Panc1 (cell line): ENCODE data around the gene COL9A2. TPM values are rescaled to one million over a fixed set of nuclear protein-coding genes. Genes with fewer than 3 reads are reported as not detected.

Experiments used
- ATAC-seq: fragments of 200-7000 bp; cut with Tn5 transposase; 2 replicates; pipeline ENCODE4 v1.9.1; 2020; ENCODE audit warnings: mild to moderate bottlenecking, moderate library complexity
- BruUV-seq: library from RNA; stranded (reverse); fragments of 400-500 nt; replicated peaks from 2 replicates; lab custom pipeline; 2021; lab: Mats Ljungman, UMichigan
- CTCF ChIA-PET: fragments of 300-600 bp; sonication (Branson Sonifier 250); formaldehyde crosslinking; loops from one replicate; lab custom pipeline; 2022; ENCODE audit warnings: antibody characterized with exemption; lab: Charles Lee
- POLR2A ChIA-PET: fragments of 300-600 bp; sonication (Branson Sonifier 250); formaldehyde crosslinking; loops from one replicate; lab custom pipeline; 2022; ENCODE audit warnings: antibody characterized with exemption; lab: Charles Lee
- DNase-seq: peaks from one replicate; pipeline ENCODE4 v3.0.0-alpha.2; 2010; ENCODE audit warnings: low read depth, low spot score
- H3K27ac ChIP-seq: 2 replicates; pipeline ENCODE4 v1.5.1; 2011; ENCODE audit warnings: mild to moderate bottlenecking, low read length, inconsistent platforms
- H3K27me3 ChIP-seq: fragments of 200-500 bp; sonication (Bioruptor generic); 2 replicates; pipeline ENCODE4 v1.6.0; 2014; ENCODE audit warnings: low read length, inconsistent platforms; ENCODE audit not compliant: control insufficient read depth, insufficient read depth
- H3K36me3 ChIP-seq: fragments of 200-500 bp; sonication (Bioruptor generic); 2 replicates; pipeline ENCODE4 v1.5.1; 2014; ENCODE audit warnings: inconsistent platforms, mild to moderate bottlenecking, low read length, moderate library complexity; ENCODE audit not compliant: control insufficient read depth, insufficient read depth
- H3K4me1 ChIP-seq: 2 replicates; pipeline ENCODE4 v1.5.1; 2011; ENCODE audit warnings: inconsistent platforms, mild to moderate bottlenecking, low read length, moderate library complexity; ENCODE audit not compliant: control insufficient read depth, insufficient read depth
- H3K4me3 ChIP-seq, 2 experiments: 2 replicates each; pipeline ENCODE4 v1.5.1; 2011 to 2012; ENCODE audit warnings: low read depth in 2 of 2, low read length in 2 of 2, mild to moderate bottlenecking in 2 of 2, inconsistent platforms in 1 of 2, moderate library complexity in 1 of 2
- H3K9me3 ChIP-seq: fragments of 200-500 bp; sonication (Bioruptor generic); 2 replicates; pipeline ENCODE4 v1.5.1; 2014; ENCODE audit warnings: low read depth, mild to moderate bottlenecking, inconsistent platforms, low read length, moderate library complexity; ENCODE audit not compliant: control insufficient read depth, insufficient read depth
- CTCF ChIP-seq: fragments of 450-650 bp; IDR thresholded peaks from 2 replicates; pipeline ENCODE4 v1.5.1; 2017; ENCODE audit warnings: mild to moderate bottlenecking
- POLR2AphosphoS5 ChIP-seq: IDR thresholded peaks from 2 replicates; pipeline ENCODE4 v1.6.1; 2012; ENCODE audit warnings: mild to moderate bottlenecking, low read depth, low read length, moderate library complexity
- SIN3A ChIP-seq: IDR thresholded peaks from 2 replicates; pipeline ENCODE4 v1.6.1; 2012; ENCODE audit warnings: low read depth, mild to moderate bottlenecking, low read length, moderate library complexity, borderline replicate concordance; ENCODE audit not compliant: insufficient read depth
- TCF7L2 ChIP-seq: IDR thresholded peaks from 2 replicates; pipeline ENCODE4 v1.6.1; 2011; ENCODE audit warnings: mild to moderate bottlenecking, low read depth, low read length, inconsistent platforms
- in situ Hi-C: cut with HindIII; loops from 2 replicates; pipeline ENCODE4 v1.10.0; 2016; ENCODE audit warnings: low sequenced_read_pairs, low pct_unique_long_range_greater_than_20kb
- intact Hi-C: fragments of 100-400 bp; cut with micrococcal nuclease; formaldehyde crosslinking; loops from one replicate; pipeline ENCODE4 v1.10.0; 2022; ENCODE audit not compliant: unreplicated experiment
- total RNA-seq: library from RNA; stranded (reverse); gene quantifications from one replicate; pipeline ENCODE4 v1.2.1, GENCODE V29; 2021; ENCODE audit not compliant: unreplicated experiment
- TF ChIP-seq, protein P1 (sequence below), 2 experiments: IDR thresholded peaks; 2 replicates each; pipeline ENCODE4 v1.6.1; 2011 to 2012; ENCODE audit warnings: low read depth in 2 of 2, control low read depth in 1 of 2, low read length in 1 of 2, mild to moderate bottlenecking in 1 of 2, moderate library complexity in 1 of 2; ENCODE audit not compliant: insufficient read depth in 1 of 2

COL9A2 gene
- total RNA-seq, 1 experiment from 2014 or later = 2.9 TPM

DNA sequence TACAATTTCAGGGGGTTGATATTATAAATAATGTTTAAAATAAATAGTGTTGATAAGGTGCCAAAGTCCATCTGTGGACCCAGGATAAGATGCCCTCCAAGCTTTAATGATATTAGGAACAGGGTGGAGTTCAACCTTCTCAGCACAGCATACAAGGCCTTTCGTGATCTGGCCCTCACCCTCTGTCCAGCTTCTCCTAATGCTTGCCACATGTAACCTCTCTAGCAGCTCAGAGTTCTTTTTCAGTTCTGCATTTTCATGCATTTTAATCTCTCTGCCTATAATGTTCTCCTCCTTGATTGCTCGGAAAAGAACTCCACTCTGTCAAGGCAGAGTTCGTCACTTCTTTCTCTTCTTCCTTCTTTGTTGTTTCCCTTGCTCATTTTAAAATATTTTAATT lies 35.0 kb upstream of the COL9A2 start:
- BruUV-seq = no TSS peak
- ATAC-seq (no peak), DNase-seq (no peak)
- H3K27me3 ChIP-seq = no peaks in the 10 kb centered on the region
- in situ Hi-C loops = no loop called here
- no peaks in the 10 kb centered on the region for H3K36me3 ChIP-seq
- no peak overlapping the region for H3K27ac ChIP-seq
- CTCF ChIA-PET = interaction anchor here (0.6 to 1.2 kb wide), 2 partner anchors 54 to 208 kb away, joined by 5 to 7 read pairs; no protein-coding TSS in a partner anchor
- intact Hi-C loops = no loop called here
- POLR2A ChIA-PET = no interaction called here
- H3K4me1 ChIP-seq = no peaks in the 10 kb centered on the region
- no peak overlapping the region for H3K4me3 ChIP-seq
- TF ChIP-seq TCF7L2 (no peak), SIN3A (no peak)
- TF ChIP-seq, protein P1, sequence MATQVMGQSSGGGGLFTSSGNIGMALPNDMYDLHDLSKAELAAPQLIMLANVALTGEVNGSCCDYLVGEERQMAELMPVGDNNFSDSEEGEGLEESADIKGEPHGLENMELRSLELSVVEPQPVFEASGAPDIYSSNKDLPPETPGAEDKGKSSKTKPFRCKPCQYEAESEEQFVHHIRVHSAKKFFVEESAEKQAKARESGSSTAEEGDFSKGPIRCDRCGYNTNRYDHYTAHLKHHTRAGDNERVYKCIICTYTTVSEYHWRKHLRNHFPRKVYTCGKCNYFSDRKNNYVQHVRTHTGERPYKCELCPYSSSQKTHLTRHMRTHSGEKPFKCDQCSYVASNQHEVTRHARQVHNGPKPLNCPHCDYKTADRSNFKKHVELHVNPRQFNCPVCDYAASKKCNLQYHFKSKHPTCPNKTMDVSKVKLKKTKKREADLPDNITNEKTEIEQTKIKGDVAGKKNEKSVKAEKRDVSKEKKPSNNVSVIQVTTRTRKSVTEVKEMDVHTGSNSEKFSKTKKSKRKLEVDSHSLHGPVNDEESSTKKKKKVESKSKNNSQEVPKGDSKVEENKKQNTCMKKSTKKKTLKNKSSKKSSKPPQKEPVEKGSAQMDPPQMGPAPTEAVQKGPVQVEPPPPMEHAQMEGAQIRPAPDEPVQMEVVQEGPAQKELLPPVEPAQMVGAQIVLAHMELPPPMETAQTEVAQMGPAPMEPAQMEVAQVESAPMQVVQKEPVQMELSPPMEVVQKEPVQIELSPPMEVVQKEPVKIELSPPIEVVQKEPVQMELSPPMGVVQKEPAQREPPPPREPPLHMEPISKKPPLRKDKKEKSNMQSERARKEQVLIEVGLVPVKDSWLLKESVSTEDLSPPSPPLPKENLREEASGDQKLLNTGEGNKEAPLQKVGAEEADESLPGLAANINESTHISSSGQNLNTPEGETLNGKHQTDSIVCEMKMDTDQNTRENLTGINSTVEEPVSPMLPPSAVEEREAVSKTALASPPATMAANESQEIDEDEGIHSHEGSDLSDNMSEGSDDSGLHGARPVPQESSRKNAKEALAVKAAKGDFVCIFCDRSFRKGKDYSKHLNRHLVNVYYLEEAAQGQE (IDR thresholded peaks at IDR 0.05; ENCODE audit: insufficient read depth in 1 of 2, low read depth in 2 of 2, low read length in 1 of 2) = no peak
- no peaks in the 10 kb centered on the region for H3K9me3 ChIP-seq

GRCh38 chr1:40351124-40351523 lies 34.0 kb upstream of the COL9A2 start:
- in situ Hi-C loops (no loop called here), intact Hi-C loops (no loop called here)
- TF ChIP-seq CTCF = no peak
- H3K36me3 ChIP-seq = no peaks in the 10 kb centered on the region
- BruUV-seq = no TSS peak
- no peaks in the 10 kb centered on the region for H3K4me1 ChIP-seq
- no peak for ATAC-seq
- no peak overlapping the region for H3K27ac ChIP-seq
- H3K27me3 ChIP-seq = no peaks in the 10 kb centered on the region
- no peak overlapping the region for H3K4me3 ChIP-seq
- CTCF ChIA-PET = interaction anchor here (1.2 kb wide), 1 partner anchor 207 kb away, joined by 5 read pairs; no protein-coding TSS in a partner anchor
- H3K9me3 ChIP-seq = no peaks in the 10 kb centered on the region
- POLR2A ChIA-PET = no interaction called here
- DNase-seq = no peak

DNA sequence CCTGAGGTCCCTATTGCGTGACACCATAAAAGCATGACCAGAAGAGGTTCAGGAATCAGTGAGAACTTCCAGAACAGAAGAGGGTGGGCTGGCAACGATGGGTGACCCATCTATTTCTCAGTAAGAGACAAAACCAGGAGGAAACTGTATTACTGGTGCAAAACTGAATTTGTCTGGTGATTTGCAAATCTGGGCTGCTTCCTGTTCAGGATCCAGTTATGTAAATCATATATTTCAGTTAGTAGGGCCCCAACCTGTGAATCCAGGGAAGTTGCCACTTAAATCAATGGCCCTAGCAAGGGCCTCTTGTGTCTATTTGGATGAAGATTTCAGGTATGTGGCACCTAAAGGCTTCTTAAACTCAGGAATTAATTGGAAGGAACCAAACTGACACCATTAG lies 33.3 kb upstream of the COL9A2 start:
- H3K9me3 ChIP-seq = no peaks in the 10 kb centered on the region
- BruUV-seq = no TSS peak
- ATAC-seq (no peak), DNase-seq (no peak)
- no peak for TF ChIP-seq CTCF
- TF ChIP-seq, protein P1 (IDR thresholded peaks at IDR 0.05; ENCODE audit: insufficient read depth in 1 of 2, low read depth in 2 of 2, low read length in 1 of 2) = no peak
- TF ChIP-seq SIN3A = no peak
- no peak for TF ChIP-seq TCF7L2
- TF ChIP-seq POLR2AphosphoS5 = no peak
- no peaks in the 10 kb centered on the region for H3K27me3 ChIP-seq
- POLR2A ChIA-PET = no interaction called here
- intact Hi-C loops (no loop called here), in situ Hi-C loops (no loop called here)
- H3K4me3 ChIP-seq = no peak overlapping the region
- H3K27ac ChIP-seq = no peak overlapping the region
- no peaks in the 10 kb centered on the region for H3K4me1 ChIP-seq
- no peaks in the 10 kb centered on the region for H3K36me3 ChIP-seq
- CTCF ChIA-PET = no interaction called here
